Endothelial cell of umbilical vein (primary cell): ENCODE results near the gene MPIG6B.

Source experiments
- GATA2 ChIP-seq: IDR thresholded peaks from 2 replicates; pipeline ENCODE4 v1.7.0; 2011; ENCODE audit warnings: low read depth, mild to moderate bottlenecking, moderate library complexity, mixed read lengths, low read length; ENCODE audit not compliant: insufficient read length, insufficient read depth
- MAX ChIP-seq: IDR thresholded peaks from 2 replicates; pipeline ENCODE4 v1.6.1; 2011; ENCODE audit not compliant: insufficient read depth, insufficient read length
- POLR2A ChIP-seq: IDR thresholded peaks from 2 replicates; pipeline ENCODE4 v1.6.1; 2012; ENCODE audit warnings: low read depth, mild to moderate bottlenecking, control low read depth, low read length
- POLR2AphosphoS5 ChIP-seq: IDR thresholded peaks from 2 replicates; pipeline ENCODE4 v1.6.1; 2012; ENCODE audit warnings: low read depth, mild to moderate bottlenecking, control low read depth, low read length, moderate library complexity; ENCODE audit not compliant: insufficient read depth
- TF ChIP-seq, protein P1 (sequence below), 2 donors: IDR thresholded peaks; 1 replicate in 1 of 2; 2 replicates in 1 of 2; pipeline ENCODE4 v1.5.1; 2011; ENCODE audit warnings: low read length in 2 of 2, mild to moderate bottlenecking in 2 of 2, moderate library complexity in 2 of 2, control low read depth in 1 of 2, inconsistent platforms in 1 of 2, low read depth in 1 of 2; ENCODE audit not compliant: insufficient read depth in 1 of 2; ENCODE audit errors: extremely low read depth in 1 of 2

- TF ChIP-seq POLR2A (no peak), POLR2AphosphoS5 (no peak), GATA2 (no peak), MAX (no peak)
- TF ChIP-seq, protein P1, sequence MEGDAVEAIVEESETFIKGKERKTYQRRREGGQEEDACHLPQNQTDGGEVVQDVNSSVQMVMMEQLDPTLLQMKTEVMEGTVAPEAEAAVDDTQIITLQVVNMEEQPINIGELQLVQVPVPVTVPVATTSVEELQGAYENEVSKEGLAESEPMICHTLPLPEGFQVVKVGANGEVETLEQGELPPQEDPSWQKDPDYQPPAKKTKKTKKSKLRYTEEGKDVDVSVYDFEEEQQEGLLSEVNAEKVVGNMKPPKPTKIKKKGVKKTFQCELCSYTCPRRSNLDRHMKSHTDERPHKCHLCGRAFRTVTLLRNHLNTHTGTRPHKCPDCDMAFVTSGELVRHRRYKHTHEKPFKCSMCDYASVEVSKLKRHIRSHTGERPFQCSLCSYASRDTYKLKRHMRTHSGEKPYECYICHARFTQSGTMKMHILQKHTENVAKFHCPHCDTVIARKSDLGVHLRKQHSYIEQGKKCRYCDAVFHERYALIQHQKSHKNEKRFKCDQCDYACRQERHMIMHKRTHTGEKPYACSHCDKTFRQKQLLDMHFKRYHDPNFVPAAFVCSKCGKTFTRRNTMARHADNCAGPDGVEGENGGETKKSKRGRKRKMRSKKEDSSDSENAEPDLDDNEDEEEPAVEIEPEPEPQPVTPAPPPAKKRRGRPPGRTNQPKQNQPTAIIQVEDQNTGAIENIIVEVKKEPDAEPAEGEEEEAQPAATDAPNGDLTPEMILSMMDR (IDR thresholded peaks at IDR 0.05; ENCODE audit: extremely low read depth in 1 of 2, insufficient read depth in 1 of 2, low read depth in 1 of 2, low read length in 2 of 2), result no peak
Observed at GRCh38 chr6:31692353-31692752, 30.8 kb upstream of the MPIG6B start.
